GM12878 (cell line): ENCODE measurements around the gene ERI2. TPM values are rescaled to one million over a fixed set of nuclear protein-coding genes. Genes with fewer than 3 reads are reported as not detected.

ENCODE experiments used
- ATAC-seq: fragments of 200-7000 bp; cut with Tn5 transposase; 3 replicates; pipeline ENCODE4 v1.9.1; 2020; ENCODE audit warnings: mild to moderate bottlenecking, moderate library complexity
- BruUV-seq: library from RNA; stranded (reverse); fragments of 400-500 nt; replicated peaks from 2 replicates; lab custom pipeline; 2021; lab: Mats Ljungman, UMichigan
- CTCF ChIA-PET: fragments of 300-600 bp; sonication (Branson Sonifier 250); formaldehyde crosslinking; extraction: SDS; loops from one replicate; lab custom pipeline; 2021; ENCODE audit warnings: inconsistent platforms; lab: Yijun Ruan, JAX
- POLR2A ChIA-PET: fragments of 350-600 bp; formaldehyde crosslinking; extraction: SDS; loops from one replicate; lab custom pipeline; 2021; ENCODE audit warnings: inconsistent platforms; lab: Charles Lee
- RAD21 ChIA-PET: fragments of 300-600 bp; sonication (Branson Sonifier 250); formaldehyde crosslinking; loops from one replicate; lab custom pipeline; 2023; ENCODE audit warnings: antibody characterized with exemption; ENCODE audit not compliant: unreplicated experiment; lab: Charles Lee
- SMC1A ChIA-PET: fragments of 300-600 bp; sonication (Branson Sonifier 250); formaldehyde crosslinking; loops from one replicate; lab custom pipeline; 2023; ENCODE audit not compliant: unreplicated experiment, uncharacterized antibody; lab: Charles Lee
- DNase-seq: peaks from one replicate; pipeline ENCODE4 v3.0.0-alpha.2; 2011; ENCODE audit warnings: low read depth, low spot score
- FAIRE-seq: peaks from 3 replicates; lab custom pipeline; 2011; peaks lifted over from hg19 to GRCh38; lab: Jason Lieb, UNC
- H2AFZ ChIP-seq: 2 replicates; pipeline ENCODE4 v1.6.0; 2011; ENCODE audit warnings: low read depth, low read length, control low read depth; ENCODE audit not compliant: control insufficient read depth
- H3K27ac ChIP-seq: 2 replicates; pipeline ENCODE4 v1.5.1; 2011; ENCODE audit warnings: control low read depth; ENCODE audit not compliant: control insufficient read depth, insufficient read depth
- H3K27me3 ChIP-seq, 2 experiments: replicated peaks in 1 of 2; 2 replicates each; pipeline versions ENCODE4 v1.6.0 to v1.6.1; 2011; ENCODE audit warnings: low read length in 1 of 2; ENCODE audit not compliant: control insufficient read depth in 2 of 2, insufficient read depth in 2 of 2
- H3K36me3 ChIP-seq, 2 experiments: 2 replicates each; pipeline ENCODE4 v1.5.1; 2011; ENCODE audit warnings: low read length in 1 of 2; ENCODE audit not compliant: control insufficient read depth in 2 of 2, insufficient read depth in 2 of 2
- H3K4me1 ChIP-seq: 2 replicates; pipeline ENCODE4 v1.6.1; 2011; ENCODE audit warnings: mild to moderate bottlenecking, low read length, moderate library complexity, mixed read lengths; ENCODE audit not compliant: control insufficient read depth, insufficient read depth
- H3K4me2 ChIP-seq: 2 replicates; pipeline ENCODE4 v1.6.0; 2011; ENCODE audit warnings: control low read depth; ENCODE audit not compliant: control insufficient read depth, insufficient read depth
- H3K4me3 ChIP-seq: fragments of 200-600 bp; sonication (generic); 2 replicates; pipeline ENCODE4 v1.5.1; 2016
- H3K79me2 ChIP-seq: 2 replicates; pipeline ENCODE4 v1.6.0; 2011; ENCODE audit warnings: low read length; ENCODE audit not compliant: control insufficient read depth, insufficient read depth
- H3K9ac ChIP-seq: 2 replicates; pipeline ENCODE4 v1.8.0; 2011; ENCODE audit warnings: low read length, control low read depth, mixed read lengths; ENCODE audit not compliant: control insufficient read depth, insufficient read depth
- H3K9me3 ChIP-seq: replicated peaks from 3 replicates; pipeline ENCODE4 v1.5.1; 2011; ENCODE audit warnings: mild to moderate bottlenecking, low read length; ENCODE audit not compliant: control insufficient read depth, insufficient read depth
- H4K20me1 ChIP-seq: 2 replicates; pipeline ENCODE4 v1.6.0; 2011; ENCODE audit not compliant: control insufficient read depth, insufficient read depth
- CHD4 ChIP-seq: fragments of 200-600 bp; sonication (generic); IDR thresholded peaks from 2 replicates; pipeline ENCODE4 v1.6.1; 2016; ENCODE audit warnings: mild to moderate bottlenecking
- CUX1 ChIP-seq: IDR thresholded peaks from 2 replicates; pipeline ENCODE4 v1.6.1; 2012; ENCODE audit warnings: improper control_type of control experiment, low read depth, low read length; ENCODE audit not compliant: insufficient replicate concordance
- DPF2 ChIP-seq: fragments of 450-650 bp; IDR thresholded peaks from 2 replicates; pipeline ENCODE4 v1.6.1; 2017; ENCODE audit warnings: mild to moderate bottlenecking
- MXI1 ChIP-seq: fragments of 150-350 bp; IDR thresholded peaks from 2 replicates; pipeline ENCODE4 v1.6.1; 2011; ENCODE audit warnings: low read depth, mild to moderate bottlenecking, inconsistent platforms, low read length, improper control_type of control experiment
- PAX5 ChIP-seq: IDR thresholded peaks from 2 replicates; pipeline ENCODE4 v1.6.1; 2011; ENCODE audit warnings: low read depth, low read length, borderline replicate concordance
- RAD51 ChIP-seq: fragments of 450-650 bp; IDR thresholded peaks from 2 replicates; pipeline ENCODE4 v1.6.1; 2016; ENCODE audit warnings: moderate library complexity, mild to moderate bottlenecking, inconsistent platforms
- RELA ChIP-seq: fragments of 450-650 bp; IDR thresholded peaks from 2 replicates; pipeline ENCODE4 v1.8.0; 2014; ENCODE audit warnings: borderline replicate concordance; ENCODE audit not compliant: partially characterized antibody
- SPI1 ChIP-seq: IDR thresholded peaks from 2 replicates; pipeline ENCODE4 v1.6.1; 2011; ENCODE audit warnings: low read depth, mild to moderate bottlenecking, low read length, moderate library complexity, borderline replicate concordance; ENCODE audit not compliant: insufficient read depth
- TARDBP ChIP-seq: IDR thresholded peaks from 2 replicates; pipeline ENCODE4 v1.6.1; 2016; ENCODE audit warnings: borderline replicate concordance
- TCF3 ChIP-seq: IDR thresholded peaks from 2 replicates; pipeline ENCODE4 v1.6.1; 2012; ENCODE audit warnings: low read depth, mild to moderate bottlenecking, low read length, borderline replicate concordance; ENCODE audit not compliant: insufficient read depth
- WRNIP1 ChIP-seq: IDR thresholded peaks from 2 replicates; pipeline ENCODE4 v1.6.1; 2011; ENCODE audit warnings: low read depth, low read length, improper control_type of control experiment, borderline replicate concordance
- ZBED1 ChIP-seq: IDR thresholded peaks from 2 replicates; pipeline ENCODE4 v1.6.1; 2016; ENCODE audit warnings: borderline replicate concordance
- WGBS: methylation state at CpG from one replicate; pipeline ENCODE4 v1.1.6; 2016; ENCODE audit warnings: low lambda C conversion rate; ENCODE audit not compliant: insufficient replicate concordance, insufficient coverage; ENCODE audit errors: missing lambda C conversion rate; 5-methylcytosine and 5-hydroxymethylcytosine counted together
- in situ Hi-C: fragments of 300-500 bp; cut with MboI; formaldehyde crosslinking; loops from 9 replicates; pipeline ENCODE4 v1.14.3; 2018; ENCODE audit warnings: mixed read lengths
- intact Hi-C: fragments of 100-400 bp; cut with micrococcal nuclease; formaldehyde crosslinking; loops from one replicate; pipeline ENCODE4 v1.14.2; 2022; ENCODE audit not compliant: unreplicated experiment
- polyA plus RNA-seq, 11 experiments: library from polyadenylated mRNA; depleted of rRNA in 4 of 11; unstranded in 6 of 11; stranded (reverse) in 5 of 11; fragments of >200 nt; fragmentation: Nextera tagmentation in 4 of 11; fragmentation: Illumina TruSeq in 1 of 11; extraction: Ambion mirVana in 4 of 11; extraction: Trizol in 1 of 11; gene quantifications; 1 replicate in 1 of 11; 2 replicates in 10 of 11; pipeline versions ENCODE4 v1.2.1 to v1.2.3, GENCODE V29; 2011 to 2016; ENCODE audit warnings: inconsistent platforms in 2 of 11, missing spikeins in 2 of 11, low read depth in 1 of 11
- total RNA-seq, 4 experiments: library from RNA; depleted of rRNA in 3 of 4; stranded (reverse); fragments of >200 nt in 3 of 4; fragmentation: Illumina TruSeq in 1 of 4; extraction: Trizol in 1 of 4; gene quantifications; 2 replicates each; pipeline versions ENCODE4 v1.2.1 to v1.2.3, GENCODE V29; 2013 to 2021
- TF ChIP-seq, protein P1 (sequence below): fragments of 450-650 bp; formaldehyde crosslinking; IDR thresholded peaks from 2 replicates; pipeline ENCODE4 v1.4.0; 2022; ENCODE audit warnings: mild to moderate bottlenecking, moderate library complexity
- TF ChIP-seq, protein P2 (sequence below): fragments of 450-650 bp; IDR thresholded peaks from 2 replicates; pipeline ENCODE4 v1.6.1; 2017; ENCODE audit warnings: antibody characterized with exemption, mild to moderate bottlenecking, moderate library complexity

Gene ERI2
- total and polyA plus RNA-seq, 10 of the 15 experiments (the other 5 are each of a cell fraction or from before 2014, with no cell fraction given): 7.7 to 35.5 (median 19.2) TPM

DNA sequence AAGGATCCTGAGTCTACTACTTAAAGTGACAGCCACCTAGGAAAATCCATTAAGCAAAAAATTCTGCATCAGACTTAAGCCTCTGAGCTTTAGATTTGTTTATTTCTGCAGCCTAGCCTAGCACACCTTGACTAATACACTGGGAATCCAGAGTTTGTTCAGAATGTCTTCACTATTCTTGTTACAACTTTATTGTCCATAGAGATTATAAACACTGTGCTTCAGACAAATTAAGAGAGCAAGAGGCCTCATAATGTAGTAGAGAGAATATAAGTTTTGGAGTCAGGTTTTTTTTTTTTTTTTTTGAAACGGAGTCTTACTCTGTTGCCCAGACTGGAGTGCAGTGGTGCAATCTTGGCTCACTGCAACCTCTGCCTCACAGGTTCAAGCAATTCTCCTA is 55.7 kb downstream of the ERI2 start:
- POLR2A ChIA-PET: no interaction called here
- DNase-seq (no peak), FAIRE-seq (no peak), ATAC-seq (no peak)
- Histone ChIP-seq H3K4me1 (no peaks in the 10 kb centered on the region), H2AFZ (no peak overlapping the region), H3K27me3 (no peaks in the 10 kb centered on the region; a peak in 1 of 4 replicates), H3K27ac (no peak overlapping the region), H3K4me2 (no peak overlapping the region), H3K36me3 (no peaks in the 10 kb centered on the region), H3K4me3 (no peak overlapping the region), H3K79me2 (no peaks in the 10 kb centered on the region), H3K9ac (no peak overlapping the region), H4K20me1 (no peaks in the 10 kb centered on the region), H3K9me3 (no peaks in the 10 kb centered on the region; the same call in 1 of the 3 replicates)
- intact Hi-C loops (no loop called here), in situ Hi-C loops (no loop called here)
- CTCF ChIA-PET: interaction anchor here (0.7 to 1.1 kb wide), 2 partner anchors 23 to 68 kb away, joined by 3 read pairs; no protein-coding TSS in a partner anchor
- SMC1A ChIA-PET: no interaction called here
- no CpG with 5 or more reads among the region's 1 CpG for WGBS
- RAD21 ChIA-PET: no interaction called here
- BruUV-seq: no TSS peak
- no peak for TF ChIP-seq ZBED1
- TF ChIP-seq WRNIP1: no peak
- TF ChIP-seq SPI1: no peak
- TF ChIP-seq CHD4: no peak
- no peak for TF ChIP-seq TARDBP
- TF ChIP-seq MXI1: no peak
- no peak for TF ChIP-seq RAD51
- TF ChIP-seq RELA: no peak
- TF ChIP-seq, protein P1, sequence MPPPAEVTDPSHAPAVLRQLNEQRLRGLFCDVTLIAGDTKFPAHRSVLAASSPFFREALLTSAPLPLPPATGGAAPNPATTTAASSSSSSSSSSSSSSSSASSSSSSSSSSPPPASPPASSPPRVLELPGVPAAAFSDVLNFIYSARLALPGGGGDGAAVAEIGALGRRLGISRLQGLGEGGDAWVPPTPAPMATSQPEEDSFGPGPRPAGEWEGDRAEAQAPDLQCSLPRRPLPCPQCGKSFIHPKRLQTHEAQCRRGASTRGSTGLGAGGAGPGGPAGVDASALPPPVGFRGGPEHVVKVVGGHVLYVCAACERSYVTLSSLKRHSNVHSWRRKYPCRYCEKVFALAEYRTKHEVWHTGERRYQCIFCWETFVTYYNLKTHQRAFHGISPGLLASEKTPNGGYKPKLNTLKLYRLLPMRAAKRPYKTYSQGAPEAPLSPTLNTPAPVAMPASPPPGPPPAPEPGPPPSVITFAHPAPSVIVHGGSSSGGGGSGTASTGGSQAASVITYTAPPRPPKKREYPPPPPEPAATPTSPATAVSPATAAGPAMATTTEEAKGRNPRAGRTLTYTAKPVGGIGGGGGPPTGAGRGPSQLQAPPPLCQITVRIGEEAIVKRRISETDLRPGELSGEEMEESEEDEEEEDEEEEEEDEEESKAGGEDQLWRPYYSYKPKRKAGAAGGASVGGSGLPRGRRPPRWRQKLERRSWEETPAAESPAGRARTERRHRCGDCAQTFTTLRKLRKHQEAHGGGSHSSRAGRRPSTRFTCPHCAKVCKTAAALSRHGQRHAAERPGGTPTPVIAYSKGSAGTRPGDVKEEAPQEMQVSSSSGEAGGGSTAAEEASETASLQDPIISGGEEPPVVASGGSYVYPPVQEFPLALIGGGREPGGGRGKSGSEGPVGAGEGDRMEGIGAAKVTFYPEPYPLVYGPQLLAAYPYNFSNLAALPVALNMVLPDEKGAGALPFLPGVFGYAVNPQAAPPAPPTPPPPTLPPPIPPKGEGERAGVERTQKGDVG (CRISPR knock-in tag): no peak
- TF ChIP-seq DPF2: no peak
- no peak for TF ChIP-seq TCF3
- TF ChIP-seq, protein P2, sequence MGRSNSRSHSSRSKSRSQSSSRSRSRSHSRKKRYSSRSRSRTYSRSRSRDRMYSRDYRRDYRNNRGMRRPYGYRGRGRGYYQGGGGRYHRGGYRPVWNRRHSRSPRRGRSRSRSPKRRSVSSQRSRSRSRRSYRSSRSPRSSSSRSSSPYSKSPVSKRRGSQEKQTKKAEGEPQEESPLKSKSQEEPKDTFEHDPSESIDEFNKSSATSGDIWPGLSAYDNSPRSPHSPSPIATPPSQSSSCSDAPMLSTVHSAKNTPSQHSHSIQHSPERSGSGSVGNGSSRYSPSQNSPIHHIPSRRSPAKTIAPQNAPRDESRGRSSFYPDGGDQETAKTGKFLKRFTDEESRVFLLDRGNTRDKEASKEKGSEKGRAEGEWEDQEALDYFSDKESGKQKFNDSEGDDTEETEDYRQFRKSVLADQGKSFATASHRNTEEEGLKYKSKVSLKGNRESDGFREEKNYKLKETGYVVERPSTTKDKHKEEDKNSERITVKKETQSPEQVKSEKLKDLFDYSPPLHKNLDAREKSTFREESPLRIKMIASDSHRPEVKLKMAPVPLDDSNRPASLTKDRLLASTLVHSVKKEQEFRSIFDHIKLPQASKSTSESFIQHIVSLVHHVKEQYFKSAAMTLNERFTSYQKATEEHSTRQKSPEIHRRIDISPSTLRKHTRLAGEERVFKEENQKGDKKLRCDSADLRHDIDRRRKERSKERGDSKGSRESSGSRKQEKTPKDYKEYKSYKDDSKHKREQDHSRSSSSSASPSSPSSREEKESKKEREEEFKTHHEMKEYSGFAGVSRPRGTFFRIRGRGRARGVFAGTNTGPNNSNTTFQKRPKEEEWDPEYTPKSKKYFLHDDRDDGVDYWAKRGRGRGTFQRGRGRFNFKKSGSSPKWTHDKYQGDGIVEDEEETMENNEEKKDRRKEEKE: no peak
- TF ChIP-seq CUX1: no peak
- no peak for TF ChIP-seq PAX5
